Neural crest cell (in vitro differentiated cells): Measurements from ENCODE around the gene PRR16. TPM values are rescaled to one million over a fixed set of nuclear protein-coding genes. Genes with fewer than 3 reads are reported as not detected.

Experiments
- DNase-seq: peaks from one replicate; pipeline ENCODE4 v3.0.0; 2021; ENCODE audit warnings: low read depth, mixed read lengths, low spot score
- H3K27ac Mint-ChIP-seq: one replicate; pipeline ENCODE4 v1.8.0; 2021; ENCODE audit warnings: mild to moderate bottlenecking, mixed read lengths; ENCODE audit not compliant: unreplicated experiment
- H3K27me3 Mint-ChIP-seq: 2 replicates; pipeline ENCODE4 v1.8.0; 2021; ENCODE audit warnings: low read depth, mild to moderate bottlenecking, mixed read lengths
- H3K36me3 Mint-ChIP-seq: 2 replicates; pipeline ENCODE4 v1.8.0; 2021; ENCODE audit warnings: low read depth, mild to moderate bottlenecking, mixed read lengths
- H3K4me1 Mint-ChIP-seq: 2 replicates; pipeline ENCODE4 v1.8.0; 2021; ENCODE audit warnings: mixed read lengths
- H3K4me3 Mint-ChIP-seq: one replicate; pipeline ENCODE4 v1.8.0; 2021; ENCODE audit warnings: mild to moderate bottlenecking, mixed read lengths
- H3K9me3 Mint-ChIP-seq: 2 replicates; pipeline ENCODE4 v1.8.0; 2021; ENCODE audit warnings: mixed read lengths
- total RNA-seq: library from RNA; stranded (reverse); gene quantifications from 2 replicates; pipeline ENCODE4 v1.2.1, GENCODE V29; 2021
- TF ChIP-seq, protein P1 (sequence below): fragments of 200-600 bp; sonication (generic); conservative IDR thresholded peaks from 2 replicates; pipeline ENCODE4 v1.5.0; 2021; ENCODE audit warnings: antibody characterized with exemption, mild to moderate bottlenecking

PRR16 gene
- total RNA-seq, 1 donor from 2014 or later, result not detected

DNA sequence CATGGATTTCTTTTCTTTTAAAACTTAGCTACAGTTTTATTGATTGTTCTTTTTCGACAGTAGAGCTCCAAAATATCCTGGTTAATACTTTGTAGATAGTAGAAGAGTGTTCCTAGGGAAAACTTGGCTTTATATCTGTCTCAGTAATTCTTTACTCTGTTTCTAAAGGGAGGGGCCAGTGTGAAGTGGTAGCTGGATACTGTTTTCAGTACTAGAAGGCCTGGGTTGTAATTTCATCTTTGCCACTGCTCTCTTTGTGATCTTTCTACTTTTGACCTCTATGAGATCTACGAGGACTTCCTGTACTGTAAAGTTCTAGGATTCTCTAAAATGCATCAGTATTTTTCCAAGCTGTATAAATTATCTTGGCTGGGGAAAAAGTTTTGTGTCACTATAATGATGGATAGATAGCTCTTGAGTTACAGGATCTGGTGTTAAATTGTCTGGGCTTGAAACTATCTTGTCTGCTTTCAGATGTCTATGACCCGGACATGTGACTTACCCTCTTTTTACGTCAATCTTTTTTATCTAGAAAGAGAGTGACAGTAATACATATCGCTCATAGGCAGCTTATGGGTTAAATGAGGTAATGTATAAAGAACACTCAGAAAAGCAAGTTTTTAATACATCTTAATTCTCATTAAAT, 53.6 kb downstream of the PRR16 start:
- Mint-ChIP-seq H3K9me3 (no peaks in the 10 kb centered on the region), H3K4me3 (no peak overlapping the region), H3K4me1 (no peaks in the 10 kb centered on the region), H3K27ac (no peak overlapping the region), H3K36me3 (no peaks in the 10 kb centered on the region), H3K27me3 (no peaks in the 10 kb centered on the region)
- TF ChIP-seq, protein P1, sequence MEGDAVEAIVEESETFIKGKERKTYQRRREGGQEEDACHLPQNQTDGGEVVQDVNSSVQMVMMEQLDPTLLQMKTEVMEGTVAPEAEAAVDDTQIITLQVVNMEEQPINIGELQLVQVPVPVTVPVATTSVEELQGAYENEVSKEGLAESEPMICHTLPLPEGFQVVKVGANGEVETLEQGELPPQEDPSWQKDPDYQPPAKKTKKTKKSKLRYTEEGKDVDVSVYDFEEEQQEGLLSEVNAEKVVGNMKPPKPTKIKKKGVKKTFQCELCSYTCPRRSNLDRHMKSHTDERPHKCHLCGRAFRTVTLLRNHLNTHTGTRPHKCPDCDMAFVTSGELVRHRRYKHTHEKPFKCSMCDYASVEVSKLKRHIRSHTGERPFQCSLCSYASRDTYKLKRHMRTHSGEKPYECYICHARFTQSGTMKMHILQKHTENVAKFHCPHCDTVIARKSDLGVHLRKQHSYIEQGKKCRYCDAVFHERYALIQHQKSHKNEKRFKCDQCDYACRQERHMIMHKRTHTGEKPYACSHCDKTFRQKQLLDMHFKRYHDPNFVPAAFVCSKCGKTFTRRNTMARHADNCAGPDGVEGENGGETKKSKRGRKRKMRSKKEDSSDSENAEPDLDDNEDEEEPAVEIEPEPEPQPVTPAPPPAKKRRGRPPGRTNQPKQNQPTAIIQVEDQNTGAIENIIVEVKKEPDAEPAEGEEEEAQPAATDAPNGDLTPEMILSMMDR, result no peak
- DNase-seq, result no peak

DNA sequence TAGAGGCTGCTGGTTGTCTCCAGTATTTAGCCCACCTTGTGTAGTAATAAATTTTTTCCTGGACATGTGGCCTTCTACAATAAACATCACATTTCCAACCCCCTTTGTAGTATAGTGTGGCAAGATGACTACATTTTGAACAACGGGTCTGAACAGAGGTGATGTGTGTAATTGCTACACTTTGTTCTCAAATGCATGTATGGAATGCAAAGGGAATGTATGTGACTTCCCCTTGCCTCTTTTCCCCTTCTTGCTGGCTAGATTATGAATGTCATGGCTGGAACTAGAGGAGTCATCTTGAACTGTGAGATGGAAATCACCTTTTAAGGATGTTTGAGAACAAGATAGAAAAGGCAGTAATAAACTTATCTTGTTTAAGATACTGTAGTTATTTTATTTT, 54.5 kb downstream of the PRR16 start:
- TF ChIP-seq, protein P1, result no peak
- Mint-ChIP-seq H3K4me1 (no peaks in the 10 kb centered on the region), H3K4me3 (no peak overlapping the region), H3K27me3 (no peaks in the 10 kb centered on the region), H3K9me3 (no peaks in the 10 kb centered on the region), H3K27ac (no peak overlapping the region), H3K36me3 (no peaks in the 10 kb centered on the region)
- DNase-seq, result no peak

DNA sequence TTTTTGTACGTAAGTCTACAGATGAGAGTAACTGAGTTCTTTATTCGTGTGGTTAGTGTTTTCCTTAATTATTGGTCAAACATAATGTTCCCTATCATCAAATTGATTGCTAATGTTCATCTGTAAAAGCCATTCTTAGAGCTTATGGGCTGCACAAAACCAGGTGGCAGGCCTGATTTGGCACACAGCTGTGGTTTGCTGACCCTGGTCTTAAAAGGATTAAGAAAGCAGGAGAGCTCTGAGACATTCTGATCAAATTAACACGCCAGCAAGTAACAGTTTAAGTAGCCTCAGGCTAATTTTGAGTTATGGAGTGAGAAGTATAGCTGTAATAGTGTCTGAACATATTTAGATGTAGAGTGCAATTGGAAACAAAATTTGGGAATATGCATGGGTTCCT, 63.2 kb downstream of the PRR16 start:
- no peaks in the 10 kb centered on the region for H3K27me3 Mint-ChIP-seq

DNA sequence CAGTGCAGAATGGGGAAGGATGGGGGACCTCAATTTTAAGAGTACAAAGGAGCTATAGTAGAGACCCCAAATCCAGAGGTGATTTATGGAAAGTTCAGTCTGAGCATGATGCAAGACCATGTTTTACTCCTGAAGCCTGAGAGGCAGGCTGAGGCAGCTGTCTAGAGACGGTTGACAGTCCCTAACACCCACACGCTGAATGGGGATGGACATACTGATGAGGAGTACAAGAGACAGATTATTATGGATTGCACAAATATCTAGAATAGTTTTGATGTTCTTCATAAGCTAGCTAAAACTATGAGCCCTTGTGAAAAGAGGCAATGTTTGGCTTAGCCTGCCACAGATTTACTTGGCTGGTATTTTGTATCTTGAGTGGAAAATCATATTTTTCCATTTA, 64.5 kb downstream of the PRR16 start:
- Mint-ChIP-seq H3K4me3 (no peak overlapping the region), H3K4me1 (no peaks in the 10 kb centered on the region), H3K36me3 (no peaks in the 10 kb centered on the region), H3K27ac (no peak overlapping the region), H3K9me3 (no peaks in the 10 kb centered on the region), H3K27me3 (no peaks in the 10 kb centered on the region)
- TF ChIP-seq, protein P1, result no peak
- DNase-seq, result no peak

More for the DNA sequence above, 63.2 kb downstream of the PRR16 start:
- H3K4me1 Mint-ChIP-seq, result no peaks in the 10 kb centered on the region
- no peak overlapping the region for H3K27ac Mint-ChIP-seq
- no peak overlapping the region for H3K4me3 Mint-ChIP-seq
- TF ChIP-seq, protein P1, result no peak
- no peak for DNase-seq
- no peaks in the 10 kb centered on the region for H3K9me3 Mint-ChIP-seq
- no peaks in the 10 kb centered on the region for H3K36me3 Mint-ChIP-seq

DNA sequence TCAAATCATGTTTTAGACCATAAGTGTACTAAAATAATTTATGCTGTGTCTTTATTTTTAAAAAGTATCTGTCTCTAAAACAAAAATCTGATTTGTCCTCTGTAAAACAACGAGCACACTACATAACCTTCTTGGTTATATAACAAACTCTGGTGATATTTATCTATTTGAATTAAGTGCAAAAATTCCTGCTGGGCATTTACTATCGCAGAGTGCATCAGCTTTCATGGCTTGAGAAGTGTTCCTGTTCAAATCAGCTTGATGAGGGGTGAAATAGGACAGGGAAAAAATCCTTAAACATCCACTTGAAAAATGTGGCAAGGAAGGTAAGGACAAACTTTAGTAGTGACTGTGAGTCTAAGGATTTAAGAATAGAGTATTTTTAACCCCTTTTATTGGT, 65.3 kb downstream of the PRR16 start:
- TF ChIP-seq, protein P1, result no peak
- H3K27me3 Mint-ChIP-seq, result no peaks in the 10 kb centered on the region
- H3K27ac Mint-ChIP-seq, result no peak overlapping the region
- no peak overlapping the region for H3K4me3 Mint-ChIP-seq
- DNase-seq, result no peak
- no peaks in the 10 kb centered on the region for H3K36me3 Mint-ChIP-seq
- H3K9me3 Mint-ChIP-seq, result no peaks in the 10 kb centered on the region
- H3K4me1 Mint-ChIP-seq, result no peaks in the 10 kb centered on the region
